Chondrocyte (in vitro differentiated cells): ENCODE data around the gene RUNX3. TPM values are rescaled to one million over a fixed set of nuclear protein-coding genes. Genes with fewer than 3 reads are reported as not detected.

ENCODE experiments used
- DNase-seq: peaks from one replicate; pipeline ENCODE4 v3.0.0; 2021; ENCODE audit warnings: mixed read lengths, low spot score
- H3K27ac Mint-ChIP-seq: one replicate; pipeline ENCODE4 v1.8.0; 2021; ENCODE audit warnings: mild to moderate bottlenecking, moderate library complexity, mixed read lengths; ENCODE audit not compliant: unreplicated experiment
- H3K27me3 Mint-ChIP-seq: 2 replicates; pipeline ENCODE4 v1.8.0; 2021; ENCODE audit warnings: low read depth, mixed read lengths
- H3K36me3 Mint-ChIP-seq: 2 replicates; pipeline ENCODE4 v1.8.0; 2021; ENCODE audit warnings: low read depth, mixed read lengths
- H3K4me1 Mint-ChIP-seq: 2 replicates; pipeline ENCODE4 v1.8.0; 2021; ENCODE audit warnings: low read depth, mild to moderate bottlenecking, mixed read lengths
- H3K4me3 Mint-ChIP-seq: one replicate; pipeline ENCODE4 v1.8.0; 2021; ENCODE audit warnings: mild to moderate bottlenecking, moderate library complexity, mixed read lengths; ENCODE audit not compliant: unreplicated experiment
- H3K9me3 Mint-ChIP-seq: 2 replicates; pipeline ENCODE4 v1.8.0; 2021; ENCODE audit warnings: low read depth, mixed read lengths
- total RNA-seq: library from RNA; stranded (reverse); gene quantifications from 3 replicates; pipeline ENCODE4 v1.2.1, GENCODE V29; 2021
- TF ChIP-seq, protein P1 (sequence below): fragments of 200-600 bp; sonication (generic); IDR thresholded peaks from 2 replicates; pipeline ENCODE4 v1.5.0; 2021; ENCODE audit warnings: antibody characterized with exemption, mild to moderate bottlenecking, moderate library complexity

RUNX3 gene
- total RNA-seq, 1 donor from 2014 or later = 1.8 TPM

- Mint-ChIP-seq H3K4me1 (peaks cover under 1% of the 10 kb centered on the region), H3K9me3 (no peaks in the 10 kb centered on the region), H3K27ac (no peak overlapping the region), H3K27me3 (no peaks in the 10 kb centered on the region), H3K4me3 (no peak overlapping the region), H3K36me3 (no peaks in the 10 kb centered on the region)
- TF ChIP-seq, protein P1, sequence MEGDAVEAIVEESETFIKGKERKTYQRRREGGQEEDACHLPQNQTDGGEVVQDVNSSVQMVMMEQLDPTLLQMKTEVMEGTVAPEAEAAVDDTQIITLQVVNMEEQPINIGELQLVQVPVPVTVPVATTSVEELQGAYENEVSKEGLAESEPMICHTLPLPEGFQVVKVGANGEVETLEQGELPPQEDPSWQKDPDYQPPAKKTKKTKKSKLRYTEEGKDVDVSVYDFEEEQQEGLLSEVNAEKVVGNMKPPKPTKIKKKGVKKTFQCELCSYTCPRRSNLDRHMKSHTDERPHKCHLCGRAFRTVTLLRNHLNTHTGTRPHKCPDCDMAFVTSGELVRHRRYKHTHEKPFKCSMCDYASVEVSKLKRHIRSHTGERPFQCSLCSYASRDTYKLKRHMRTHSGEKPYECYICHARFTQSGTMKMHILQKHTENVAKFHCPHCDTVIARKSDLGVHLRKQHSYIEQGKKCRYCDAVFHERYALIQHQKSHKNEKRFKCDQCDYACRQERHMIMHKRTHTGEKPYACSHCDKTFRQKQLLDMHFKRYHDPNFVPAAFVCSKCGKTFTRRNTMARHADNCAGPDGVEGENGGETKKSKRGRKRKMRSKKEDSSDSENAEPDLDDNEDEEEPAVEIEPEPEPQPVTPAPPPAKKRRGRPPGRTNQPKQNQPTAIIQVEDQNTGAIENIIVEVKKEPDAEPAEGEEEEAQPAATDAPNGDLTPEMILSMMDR = no peak
- no peak for DNase-seq
These were observed 70.7 kb downstream of the RUNX3 start for GRCh38 chr1:24859063-24860010.

DNA sequence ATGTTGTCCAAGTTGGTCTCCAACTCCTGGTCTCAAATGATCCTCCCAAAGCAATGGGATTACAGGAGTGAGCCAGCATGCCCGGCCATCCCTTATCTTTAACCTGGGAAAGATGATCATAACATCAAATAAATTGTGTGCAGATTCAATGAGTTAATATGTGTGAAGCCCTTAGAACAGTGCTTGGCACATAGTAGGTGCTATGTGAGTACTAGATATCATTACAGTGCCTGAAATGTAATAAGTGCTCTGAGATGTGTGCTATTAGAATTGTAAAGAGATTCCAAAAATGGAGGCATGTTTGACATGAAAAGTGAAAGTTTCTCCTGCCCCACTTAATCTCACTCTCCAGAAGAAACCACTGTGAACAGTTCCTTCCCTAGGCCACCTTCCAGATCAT, 71.8 kb downstream of the RUNX3 start:
- no peak overlapping the region for H3K27ac Mint-ChIP-seq
- no peak for DNase-seq
- no peak overlapping the region for H3K4me3 Mint-ChIP-seq
- no peaks in the 10 kb centered on the region for H3K27me3 Mint-ChIP-seq
- H3K9me3 Mint-ChIP-seq = no peaks in the 10 kb centered on the region
- H3K36me3 Mint-ChIP-seq = no peaks in the 10 kb centered on the region
- peaks cover 5% of the 10 kb centered on the region for H3K4me1 Mint-ChIP-seq
- TF ChIP-seq, protein P1 = no peak

GRCh38 chr1:24857507-24858133, 72.5 kb downstream of the RUNX3 start:
- Mint-ChIP-seq H3K9me3 (no peaks in the 10 kb centered on the region), H3K27me3 (no peaks in the 10 kb centered on the region), H3K36me3 (no peaks in the 10 kb centered on the region), H3K4me1 (peaks cover 7% of the 10 kb centered on the region), H3K4me3 (no peak overlapping the region), H3K27ac (no peak overlapping the region)
- TF ChIP-seq, protein P1 = peak; percentile 24
- DNase-seq = no peak

DNA sequence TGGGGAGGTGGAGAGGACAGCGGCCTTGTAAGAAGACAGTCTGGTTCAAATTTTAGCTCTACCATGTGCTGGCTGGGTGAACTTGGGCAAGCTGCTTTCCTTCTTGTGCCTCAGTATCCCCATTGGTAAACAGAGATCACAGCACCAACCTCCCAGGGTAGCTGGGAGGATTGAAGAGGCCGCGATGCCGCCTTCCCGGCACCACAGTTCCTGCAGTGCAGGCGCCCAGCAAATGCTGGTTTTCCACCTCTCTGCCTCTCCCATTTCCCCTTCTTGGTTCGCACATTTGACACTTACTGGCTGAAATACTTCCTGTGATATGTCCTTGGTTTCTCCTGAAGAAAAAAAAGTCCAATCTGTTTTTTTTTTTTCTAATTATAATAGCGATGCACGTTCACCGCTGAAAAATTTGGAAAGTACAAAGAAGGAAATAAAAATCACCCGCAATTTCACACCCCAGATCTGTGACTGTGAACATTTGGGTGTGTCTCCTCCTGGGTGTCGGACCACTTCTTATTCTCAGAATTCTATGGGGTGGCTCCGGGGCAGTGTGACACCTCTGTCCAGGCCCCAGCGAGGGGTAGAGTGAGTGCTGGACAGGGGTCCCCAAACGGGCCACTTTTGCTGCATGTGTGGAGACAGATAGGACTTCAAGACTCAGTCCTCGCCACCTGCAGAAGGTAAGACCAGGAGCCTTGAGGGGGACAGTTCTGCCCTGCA, 73.1 kb downstream of the RUNX3 start:
- TF ChIP-seq, protein P1 = no peak
- Mint-ChIP-seq H3K27me3 (no peaks in the 10 kb centered on the region), H3K4me3 (no peak overlapping the region), H3K36me3 (no peaks in the 10 kb centered on the region), H3K4me1 (peaks cover 7% of the 10 kb centered on the region), H3K9me3 (no peaks in the 10 kb centered on the region), H3K27ac (no peak overlapping the region)
- no peak for DNase-seq

DNA sequence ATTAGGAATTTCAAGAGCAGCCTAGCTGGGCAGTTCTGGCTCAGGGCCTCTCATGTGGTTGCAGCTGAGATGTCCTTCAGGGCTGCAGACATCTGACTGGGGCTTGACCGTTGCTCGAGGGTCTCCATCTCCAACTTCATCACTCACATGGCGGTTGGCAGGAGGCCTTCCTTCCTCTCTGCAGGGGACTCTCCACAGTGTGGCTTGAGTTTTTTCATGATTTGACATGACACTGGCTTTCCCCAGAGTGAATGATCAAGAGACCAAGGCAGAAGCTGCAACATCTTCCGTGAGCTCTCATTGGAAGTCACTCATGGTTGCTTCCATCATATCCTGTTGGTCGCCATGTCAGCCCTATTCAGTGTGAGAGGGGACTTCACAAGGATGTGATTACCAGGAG, 74.6 kb downstream of the RUNX3 start:
- H3K9me3 Mint-ChIP-seq = no peaks in the 10 kb centered on the region
- H3K4me3 Mint-ChIP-seq = no peak overlapping the region
- H3K4me1 Mint-ChIP-seq = peaks cover 7% of the 10 kb centered on the region
- TF ChIP-seq, protein P1 = no peak
- no peak overlapping the region for H3K27ac Mint-ChIP-seq
- DNase-seq = no peak
- no peaks in the 10 kb centered on the region for H3K27me3 Mint-ChIP-seq
- no peaks in the 10 kb centered on the region for H3K36me3 Mint-ChIP-seq
